HG02623 (cell line): Measurements from ENCODE around the gene GTPBP3.
A peak's percentile ranks its signal among the peaks of the same experiment; 100 is the strongest.

Source experiments
- ATAC-seq: cut with Tn5 transposase; IDR thresholded peaks from one replicate; pipeline ENCODE4 v1.9.1; 2021; ENCODE audit warnings: moderate library complexity; ENCODE audit not compliant: unreplicated experiment

GTPBP3 gene

GRCh38 chr19:17327654-17328516, 9.5 kb upstream of the GTPBP3 start:
- no peak for ATAC-seq

- ATAC-seq: no peak
These were observed 8.6 kb upstream of the GTPBP3 start for GRCh38 chr19:17328517-17329365.

GRCh38 chr19:17329366-17330261, 7.7 kb upstream of the GTPBP3 start:
- ATAC-seq: no peak

- no peak for ATAC-seq
These were observed 6.9 kb upstream of the GTPBP3 start for GRCh38 chr19:17330262-17331044.

- no peak for ATAC-seq
These were observed 6.3 kb upstream of the GTPBP3 start for GRCh38 chr19:17331045-17331558.

GRCh38 chr19:17332360-17332676, 5.0 kb upstream of the GTPBP3 start:
- ATAC-seq: no peak

- ATAC-seq: no peak
These were observed 4.4 kb upstream of the GTPBP3 start for GRCh38 chr19:17332677-17333581.

- ATAC-seq: no peak
These were observed 3.5 kb upstream of the GTPBP3 start for GRCh38 chr19:17333611-17334413.

- peak; percentile 35 for ATAC-seq
These were observed 2.6 kb upstream of the GTPBP3 start, which contains the start of gene ANO8 for GRCh38 chr19:17334414-17335409. ANO8 (minus strand) TSS chr19:17334855; CDS start chr19:17334670, 185 bp downstream.

GRCh38 chr19:17335575-17335974, 1.8 kb upstream of the GTPBP3 start:
- ATAC-seq: no peak

GRCh38 chr19:17337675-17338432, 501 bp downstream of the GTPBP3 start:
- ATAC-seq: no peak

GRCh38 chr19:17338433-17339078, 1.2 kb downstream of the GTPBP3 start:
- ATAC-seq: no peak

- ATAC-seq: no peak
These were observed 1.9 kb downstream of the GTPBP3 start for GRCh38 chr19:17339088-17339741.

- ATAC-seq: no peak
These were observed 3.0 kb downstream of the GTPBP3 start for GRCh38 chr19:17340302-17340870.

- ATAC-seq: no peak
These were observed 3.6 kb downstream of the GTPBP3 start for GRCh38 chr19:17340871-17341357.
